T-helper 2 cell treated with Interferon-gamma antibody and Interleukin-4, amounts not matched to agents 100 ng/mL and 5 ng/mL, for 36 hours (primary cell): Measurements from ENCODE around the gene RAMP1. TPM values are rescaled to one million over a fixed set of nuclear protein-coding genes. Genes with fewer than 3 reads are reported as not detected.
"Not testable (repeated sequence)": the region's sequence is repeated elsewhere in the genome, so short reads cannot be mapped to it uniquely, and the experiment has no call there.

Source experiments
- intact Hi-C: fragments of 100-400 bp; cut with micrococcal nuclease; formaldehyde crosslinking; loops from one replicate; pipeline ENCODE4 v1.15.1; 2023
- total RNA-seq: library from RNA; stranded (reverse); gene quantifications from 2 replicates; pipeline ENCODE4 v1.2.3, GENCODE V29; 2022

The RAMP1 gene
- total RNA-seq, 1 donor from 2014 or later: 10.5 TPM

- intact Hi-C loops: no loop called here
Observed at GRCh38 chr2:237863102-237863511, 3.7 kb downstream of the RAMP1 start.

DNA sequence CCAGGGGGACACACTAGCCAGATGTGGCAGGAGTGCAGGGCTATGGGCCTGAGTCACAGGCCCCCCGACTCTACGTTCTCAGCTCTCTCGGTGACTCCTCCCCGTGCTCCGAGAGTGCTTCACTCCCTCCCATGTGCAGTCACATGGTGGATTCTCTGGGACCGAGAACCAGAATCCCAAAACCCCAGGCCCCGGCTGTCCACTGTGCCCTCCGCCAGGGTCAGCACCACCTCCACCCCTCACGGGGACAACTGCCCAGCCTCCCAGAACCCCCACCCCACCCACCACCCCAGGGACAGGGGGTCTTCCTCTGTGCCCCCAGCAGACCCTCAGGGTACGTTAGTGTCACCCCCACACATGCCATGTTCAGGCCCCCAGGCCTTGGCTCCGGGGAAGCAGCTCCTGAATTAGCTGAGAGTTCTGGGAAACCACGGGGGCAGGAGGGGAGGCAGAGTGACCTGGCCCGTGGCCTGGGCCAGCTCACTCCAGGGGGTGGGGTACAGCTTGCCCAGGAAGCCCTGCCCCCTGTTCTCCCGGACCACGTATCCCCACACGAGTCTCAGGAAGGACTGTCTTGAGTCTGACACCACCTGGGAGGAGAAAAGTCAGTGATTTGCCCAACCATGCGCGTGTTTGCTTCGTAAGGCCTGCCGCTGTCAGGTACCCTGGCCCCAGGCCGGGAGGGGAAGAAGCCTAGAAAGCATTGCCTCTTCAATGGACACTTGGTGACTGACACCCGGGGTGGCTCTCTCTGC, 4.4 kb downstream of the RAMP1 start:
- intact Hi-C loops: no loop called here

GRCh38 chr2:237864444-237864931, 5.1 kb downstream of the RAMP1 start:
- intact Hi-C loops: no loop called here

- intact Hi-C loops: no loop called here
Observed at GRCh38 chr2:237864940-237865622, 5.7 kb downstream of the RAMP1 start.

DNA sequence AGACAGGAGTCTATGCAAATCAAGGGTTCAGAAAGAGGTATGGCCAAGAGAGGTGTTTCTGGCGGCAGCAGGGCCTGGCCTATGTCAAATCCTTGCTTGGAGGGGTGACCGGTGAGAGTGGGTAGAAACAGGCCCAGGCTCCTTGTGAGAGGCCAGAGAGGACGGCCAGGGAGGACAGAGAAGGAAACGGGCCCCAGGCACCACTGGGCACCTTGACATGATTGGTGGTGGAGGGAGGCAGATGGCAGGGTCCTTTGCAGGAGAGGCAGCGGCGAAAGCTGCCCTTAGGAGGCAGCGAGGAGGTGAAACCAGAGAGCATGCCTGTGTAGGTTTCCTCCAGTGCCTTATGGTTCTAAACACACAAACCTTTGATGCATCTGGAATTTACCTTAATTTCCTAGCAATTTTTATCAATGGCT, 6.2 kb downstream of the RAMP1 start:
- intact Hi-C loops: no loop called here

DNA sequence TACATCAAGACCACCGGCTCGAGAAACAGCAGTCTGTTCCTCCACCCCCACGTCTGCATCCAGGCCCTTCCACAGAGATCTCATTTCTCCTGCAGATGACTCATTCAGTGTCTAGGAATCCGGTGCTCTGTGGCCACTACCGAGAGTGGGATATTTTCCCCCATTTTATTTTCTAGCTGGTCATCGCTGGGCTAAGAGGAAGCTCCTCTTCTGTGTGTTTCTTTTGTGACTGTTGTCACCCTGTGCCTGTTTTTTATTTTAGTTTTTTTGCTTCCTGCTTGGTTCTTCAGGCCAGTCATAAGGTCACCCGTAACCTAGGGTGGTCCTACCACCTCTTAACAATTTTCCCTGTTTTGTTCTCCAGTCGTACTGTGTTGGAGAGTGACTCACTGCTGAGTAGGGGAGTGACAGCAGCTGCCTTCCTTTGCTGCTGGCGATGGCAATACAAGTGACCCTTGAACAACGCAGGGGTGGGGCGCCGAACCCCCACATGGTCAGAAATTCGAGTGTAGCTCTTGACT, 6.7 kb downstream of the RAMP1 start:
- intact Hi-C loops: no loop called here

DNA sequence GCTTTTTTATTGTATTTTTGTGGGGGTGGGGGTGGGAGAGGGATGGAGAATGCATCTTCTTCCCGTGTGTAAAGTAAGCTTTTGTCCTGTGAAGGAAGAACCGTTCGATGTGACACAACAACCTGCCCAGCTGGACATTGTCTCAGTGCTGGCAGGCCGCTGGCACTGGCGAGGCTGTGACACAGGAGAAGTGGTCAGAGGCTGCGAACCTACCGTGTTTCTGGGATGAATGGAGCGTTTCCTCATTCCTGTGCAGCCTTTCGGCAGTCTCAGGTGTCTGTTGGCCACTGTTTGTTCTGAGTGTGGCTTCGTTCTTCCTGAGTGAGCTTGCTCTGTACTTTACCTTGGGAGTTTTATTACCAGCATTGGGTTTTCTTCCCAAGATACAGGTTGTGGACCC, 8.0 kb downstream of the RAMP1 start:
- intact Hi-C loops: no loop called here

DNA sequence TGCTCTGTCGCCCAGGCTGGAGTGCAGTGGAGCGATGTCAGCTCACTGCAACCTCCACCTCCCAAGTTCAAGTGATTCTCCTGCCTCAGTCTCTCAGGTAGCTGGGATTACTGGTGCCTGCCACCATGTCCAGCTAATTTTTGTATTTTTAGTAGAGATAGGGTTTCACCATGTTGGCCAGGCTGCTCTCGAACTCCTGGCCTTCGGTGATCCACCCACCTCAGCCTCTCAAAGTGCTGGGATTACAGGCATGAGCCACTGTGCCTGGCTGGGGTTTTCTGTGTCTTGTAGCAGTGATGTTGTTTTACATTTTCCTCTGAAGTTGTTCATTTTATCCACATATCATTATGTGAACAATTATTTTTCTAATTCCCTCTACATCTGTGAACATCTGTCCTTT, 8.7 kb downstream of the RAMP1 start:
- intact Hi-C loops: not testable (repeated sequence)

DNA sequence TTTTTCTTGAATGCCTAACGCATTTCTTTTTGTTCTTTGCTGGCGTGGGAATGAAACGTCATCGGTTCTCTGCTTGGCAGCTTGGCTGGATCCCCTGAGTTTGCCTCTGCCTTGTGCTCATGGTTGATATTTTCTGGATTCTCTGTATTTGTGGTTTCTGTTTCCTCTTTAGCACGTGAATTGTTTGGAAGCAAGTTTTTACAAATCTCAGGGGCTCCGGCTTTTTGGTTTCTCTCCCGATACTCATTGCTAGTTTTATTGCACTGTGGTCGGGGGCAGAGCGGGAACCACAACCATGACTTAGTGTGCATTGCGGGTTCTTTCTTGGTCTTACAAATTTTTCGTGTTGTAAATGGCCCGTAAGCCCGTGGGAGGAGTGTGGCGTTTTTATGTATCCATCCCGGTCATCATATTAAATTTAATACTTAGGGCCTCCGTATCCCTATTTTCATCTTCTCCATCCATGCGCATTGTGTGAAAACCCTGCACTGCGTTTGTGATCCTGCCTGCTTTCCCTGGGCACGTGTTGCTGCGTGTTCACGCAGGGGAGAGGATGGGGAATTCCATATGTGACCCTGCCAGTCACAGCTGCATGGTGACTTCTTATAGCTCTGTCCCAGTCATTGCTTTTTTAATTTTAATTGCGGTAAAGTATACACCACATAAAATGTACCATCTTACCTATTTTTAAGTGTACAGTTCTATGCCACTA, 9.4 kb downstream of the RAMP1 start:
- intact Hi-C loops: no loop called here

DNA sequence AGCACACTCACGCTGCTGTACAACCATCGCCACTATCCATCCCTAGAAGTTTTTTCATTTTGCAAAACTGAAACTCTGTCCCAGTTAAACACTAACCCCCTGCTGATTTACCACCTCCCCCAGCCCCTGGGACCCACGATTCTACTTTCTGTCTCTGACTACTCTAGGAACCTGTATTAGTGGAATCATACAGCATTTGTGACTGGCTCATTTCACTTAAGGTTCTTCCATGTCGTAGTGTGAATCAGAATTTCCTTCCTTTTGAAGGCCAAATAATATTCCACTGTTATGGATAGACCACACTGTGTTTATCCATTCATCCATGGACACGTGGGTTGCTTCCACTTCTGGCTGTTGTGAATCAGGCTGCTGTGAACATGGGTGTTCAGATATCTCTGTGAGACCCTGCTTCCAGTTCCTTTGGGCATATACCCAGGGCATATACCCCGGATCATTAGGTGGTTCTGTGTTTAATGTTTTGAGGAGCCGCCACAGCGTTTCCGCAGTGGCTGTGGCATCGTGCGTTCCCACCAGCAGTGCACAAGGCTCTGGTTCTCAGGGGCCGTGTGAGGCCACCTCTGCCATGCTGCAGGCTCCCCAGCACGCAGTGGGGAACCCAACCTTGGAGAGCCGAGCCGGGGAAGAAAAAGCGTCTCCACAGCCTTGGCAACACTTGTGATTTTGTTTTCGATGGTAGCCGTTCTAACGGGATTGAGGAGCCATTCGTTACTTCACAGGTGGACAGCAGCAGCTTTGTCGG, 10.1 kb downstream of the RAMP1 start:
- intact Hi-C loops: no loop called here

GRCh38 chr2:237870126-237870525, 10.7 kb downstream of the RAMP1 start:
- intact Hi-C loops: no loop called here

GRCh38 chr2:237870754-237871651, 11.6 kb downstream of the RAMP1 start:
- intact Hi-C loops: no loop called here

- intact Hi-C loops: no loop called here
Observed at GRCh38 chr2:237872178-237872887, 12.9 kb downstream of the RAMP1 start.

- intact Hi-C loops: no loop called here
Observed at GRCh38 chr2:237873421-237873831, 14.0 kb downstream of the RAMP1 start.

DNA sequence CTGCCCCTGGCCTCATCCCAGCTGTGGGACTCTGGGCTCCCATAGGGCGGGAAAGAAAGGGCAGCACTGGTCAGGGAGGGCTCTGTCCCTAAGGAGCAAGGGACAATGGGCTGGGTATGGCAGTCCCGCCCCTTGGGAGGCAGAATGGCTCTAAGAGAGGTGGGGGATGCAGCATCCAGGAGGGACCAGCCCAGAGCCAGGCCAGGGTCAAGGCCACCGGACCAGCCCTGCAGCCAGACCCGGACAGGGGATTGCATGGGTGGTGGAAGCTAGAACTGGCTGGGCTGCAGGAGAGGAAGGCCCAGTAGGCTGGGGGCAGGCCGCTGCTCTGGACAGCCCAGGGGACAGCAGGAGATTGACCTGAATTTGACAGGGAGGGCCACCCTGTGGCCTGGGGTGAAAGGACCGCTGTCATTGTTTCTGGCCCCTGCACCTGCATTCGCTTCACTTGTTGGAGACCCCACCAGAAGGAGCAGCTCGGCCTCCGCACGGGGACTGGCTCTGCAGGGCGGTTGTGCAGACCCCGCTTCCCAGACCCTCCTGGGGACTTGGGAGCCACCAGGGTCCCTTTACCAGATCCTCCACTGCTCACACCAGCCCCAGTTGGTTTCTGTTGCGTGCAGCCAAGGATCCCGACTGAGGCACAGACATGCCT, 14.6 kb downstream of the RAMP1 start:
- intact Hi-C loops: no loop called here

DNA sequence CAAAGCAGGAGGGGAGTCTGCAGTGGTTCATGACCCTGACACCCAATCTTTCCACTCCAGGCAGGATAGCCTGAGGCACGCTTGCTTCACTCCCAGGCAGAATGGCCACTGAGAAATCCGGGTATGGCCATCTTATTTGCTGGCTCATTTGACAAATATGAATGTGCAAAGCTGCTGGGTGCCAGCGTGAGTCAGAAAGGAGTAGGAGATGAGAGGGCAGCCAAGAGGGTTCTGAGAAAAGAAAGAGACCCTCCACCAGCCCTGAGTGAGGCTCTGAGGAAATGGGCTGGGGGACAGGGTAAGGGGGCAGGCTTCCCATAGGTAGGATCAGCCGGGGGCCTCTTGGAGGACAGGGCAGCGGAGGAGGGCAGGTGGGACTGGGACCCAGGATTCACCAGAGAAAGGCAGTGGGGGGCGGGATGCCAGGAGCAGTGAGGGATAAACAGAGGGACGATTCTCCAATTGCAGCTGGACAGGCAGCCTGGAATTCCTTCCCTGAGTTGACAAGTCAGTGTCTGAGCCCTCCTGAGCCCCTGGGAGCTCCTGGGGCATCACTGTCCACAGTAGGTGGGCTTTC, 15.2 kb downstream of the RAMP1 start:
- intact Hi-C loops: no loop called here

DNA sequence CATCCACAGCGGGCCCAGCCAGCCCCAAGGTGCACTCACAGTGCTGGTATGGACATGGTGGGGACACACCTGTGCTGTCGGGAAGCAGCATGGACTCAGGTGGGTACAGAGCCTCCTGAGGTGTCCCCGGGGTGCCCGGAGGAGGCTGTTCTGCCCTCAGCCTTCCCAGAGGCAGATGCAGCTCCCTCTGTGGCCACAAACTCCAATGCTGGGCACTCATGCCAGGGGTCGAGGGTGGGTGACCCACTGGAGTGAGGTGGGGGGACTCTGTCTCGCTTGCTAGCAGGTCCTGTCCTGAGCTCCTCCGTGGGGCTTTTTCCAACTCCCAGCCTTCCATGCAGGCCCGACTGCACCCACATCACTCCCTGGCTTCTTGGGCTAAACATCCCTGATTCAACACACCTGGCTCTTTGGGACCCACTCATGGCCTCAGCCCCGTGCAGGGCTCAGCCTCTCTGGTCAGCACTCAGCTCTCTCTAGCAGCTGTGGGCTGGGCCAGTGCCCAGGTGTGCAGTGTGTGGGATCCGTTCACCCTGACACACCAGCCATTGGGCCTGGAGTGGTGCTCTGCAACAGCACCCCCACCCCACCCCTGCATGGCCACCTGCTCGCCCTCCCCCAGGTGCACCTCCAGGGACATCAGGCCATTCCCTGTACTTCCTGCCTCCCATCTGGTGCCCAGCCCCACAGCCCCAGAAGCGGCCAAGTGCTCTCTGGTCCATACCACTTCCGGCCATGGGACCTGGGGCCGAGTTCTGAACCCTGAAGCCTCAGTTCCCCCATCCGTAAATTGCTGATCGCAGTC, 16.0 kb downstream of the RAMP1 start:
- intact Hi-C loops: no loop called here

DNA sequence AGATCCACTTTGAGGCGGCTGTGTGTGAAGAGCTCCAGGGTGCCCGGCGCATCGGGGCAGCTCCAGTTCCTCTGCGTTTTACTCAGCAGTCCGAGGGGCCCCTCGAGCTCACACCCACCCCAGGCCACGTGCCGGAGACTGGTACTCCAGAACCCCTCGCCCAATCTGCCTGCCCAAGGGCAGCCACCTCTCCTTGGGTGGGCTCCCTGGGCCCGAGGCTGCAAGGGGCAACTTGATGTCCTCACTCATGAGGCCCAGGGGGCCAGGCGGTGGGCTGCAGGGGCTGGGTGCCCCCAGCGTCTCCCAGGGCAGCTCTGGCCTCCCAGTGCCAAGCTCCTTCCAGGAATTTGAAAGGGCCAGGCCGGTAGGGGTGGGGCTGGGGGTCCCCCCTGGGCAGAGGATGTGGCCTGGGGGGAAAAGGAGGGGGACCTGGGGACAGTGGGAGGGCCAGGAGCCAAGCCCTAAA, 16.7 kb downstream of the RAMP1 start:
- intact Hi-C loops: no loop called here
